Measurements from ENCODE around the gene MYLK.
A peak's percentile ranks its signal among the peaks of the same experiment; 100 is the strongest.

The MYLK gene

DNA sequence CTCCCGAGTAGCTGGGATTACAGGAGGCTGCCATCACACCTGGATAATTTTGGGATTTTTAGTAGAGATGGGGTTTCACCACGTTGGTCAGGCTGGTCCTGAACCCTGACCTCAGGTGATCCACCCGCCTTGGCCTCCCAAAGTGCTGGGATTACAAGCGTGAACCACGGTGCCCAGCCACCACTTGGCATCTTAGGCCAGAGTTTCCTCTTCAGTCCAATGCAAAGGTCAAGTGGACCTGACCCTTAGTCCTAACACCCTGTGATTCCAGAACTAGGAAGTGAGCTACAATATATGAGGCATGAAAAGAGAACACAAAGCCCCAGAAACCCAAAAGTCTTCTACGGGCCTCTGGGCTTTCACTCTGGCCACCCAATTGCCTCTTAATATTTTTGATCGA lies 5.3 kb downstream of the MYLK start:
- FAIRE-seq, result no peak
- DNase-seq (ENCODE audit: insufficient read length, low spot score), result no peak

DNA sequence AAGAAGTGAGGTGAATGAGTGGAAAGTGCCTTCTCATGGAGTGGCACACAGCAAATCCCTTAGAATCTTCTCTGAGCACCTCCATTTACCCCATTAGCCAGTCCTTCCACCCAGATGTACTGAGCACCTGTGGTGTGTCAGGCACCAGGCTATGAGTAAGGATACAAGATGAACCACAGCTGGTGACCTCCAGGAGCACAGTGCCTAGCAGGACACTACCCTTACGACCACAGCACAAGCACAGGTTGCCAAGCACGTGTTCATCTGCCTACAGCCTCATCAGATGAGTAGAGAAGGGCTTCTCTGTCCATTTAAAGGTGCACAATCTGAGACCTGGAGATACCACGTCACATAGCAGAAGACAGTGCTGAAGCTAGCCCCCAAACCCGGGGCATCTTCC lies 6.2 kb downstream of the MYLK start:
- FAIRE-seq (no peak), DNase-seq (ENCODE audit: insufficient read length, low spot score) (no peak)

DNA sequence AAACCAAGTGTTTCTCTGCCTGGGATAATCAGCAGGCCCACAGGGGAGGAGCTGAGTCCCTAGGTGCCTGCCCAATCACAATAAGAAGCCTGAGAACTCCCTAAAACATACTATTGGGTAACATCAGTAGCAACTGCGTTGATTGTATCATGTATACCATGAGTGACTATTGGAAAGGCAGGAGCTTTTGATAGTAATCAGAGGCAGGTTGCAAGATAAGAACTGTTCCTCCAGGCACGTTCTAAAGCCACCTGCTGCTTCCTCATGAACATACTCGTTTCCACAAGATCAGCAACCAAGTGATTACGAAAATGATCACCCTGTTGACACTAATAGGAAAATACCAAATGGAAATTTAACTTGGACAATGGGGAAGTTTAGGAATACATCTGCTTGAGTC lies 6.7 kb downstream of the MYLK start:
- FAIRE-seq (no peak), DNase-seq (ENCODE audit: insufficient read length, low spot score) (no peak)

DNA sequence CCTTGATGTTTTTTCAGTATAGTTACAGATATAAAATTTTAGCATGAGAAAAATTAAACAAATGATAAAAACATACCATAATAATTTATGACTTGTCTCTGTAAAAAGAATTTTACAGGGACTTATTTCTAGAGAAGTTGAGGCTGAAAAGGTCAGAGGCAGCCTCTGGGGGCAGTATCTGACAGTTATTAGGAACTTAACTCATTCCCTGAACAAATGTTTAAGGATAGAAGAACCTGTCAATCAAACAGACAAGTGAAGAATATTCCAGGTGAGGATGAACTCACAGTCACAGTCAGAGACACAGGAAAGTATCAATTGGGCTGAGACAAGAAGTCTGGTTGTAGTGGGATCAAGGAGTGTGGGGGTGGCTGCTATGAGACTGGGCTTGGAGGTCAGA lies 7.3 kb downstream of the MYLK start:
- FAIRE-seq (no peak), DNase-seq (ENCODE audit: insufficient read length, low spot score) (no peak)

DNA sequence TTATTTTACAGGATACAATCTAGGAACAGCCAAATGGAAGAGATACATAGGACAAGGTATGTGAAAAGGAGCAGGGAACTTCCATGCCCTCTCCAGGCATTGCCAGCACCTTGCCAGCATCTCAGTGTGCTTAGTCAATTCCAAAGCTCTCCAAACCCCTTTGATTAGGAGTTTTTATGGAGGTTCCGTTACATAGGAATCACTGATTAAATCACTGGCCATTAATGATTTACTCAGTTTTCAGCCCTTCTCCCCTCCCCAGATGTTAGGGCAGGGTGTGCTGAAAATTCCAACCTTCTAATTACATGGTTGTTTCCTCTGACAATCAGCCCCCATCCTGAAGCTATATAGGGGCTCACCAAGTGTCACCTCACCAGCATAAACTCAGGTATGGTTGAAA lies 11.5 kb downstream of the MYLK start:
- FAIRE-seq (no peak), DNase-seq (ENCODE audit: insufficient read length, low spot score) (no peak)

DNA sequence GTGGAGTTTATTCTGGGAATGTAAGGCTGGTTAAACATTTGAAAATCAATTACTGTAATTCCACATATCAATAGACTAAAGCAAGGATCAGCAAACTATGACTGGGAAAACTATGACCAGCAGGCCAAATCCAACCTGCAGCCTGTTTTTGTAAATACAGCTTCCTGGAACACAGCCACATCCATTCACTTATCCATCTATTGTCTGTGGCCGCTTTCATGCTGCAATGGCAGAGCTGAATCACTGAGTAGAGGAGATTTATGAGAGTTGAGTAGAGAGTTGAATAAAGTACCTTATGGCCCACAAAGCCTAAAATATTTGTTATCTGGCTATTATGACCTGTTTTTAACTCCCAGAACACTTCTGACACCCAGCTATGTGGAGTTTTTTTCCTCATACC lies 12.2 kb downstream of the MYLK start:
- DNase-seq (ENCODE audit: insufficient read length, low spot score), result no peak
- FAIRE-seq, result no peak

DNA sequence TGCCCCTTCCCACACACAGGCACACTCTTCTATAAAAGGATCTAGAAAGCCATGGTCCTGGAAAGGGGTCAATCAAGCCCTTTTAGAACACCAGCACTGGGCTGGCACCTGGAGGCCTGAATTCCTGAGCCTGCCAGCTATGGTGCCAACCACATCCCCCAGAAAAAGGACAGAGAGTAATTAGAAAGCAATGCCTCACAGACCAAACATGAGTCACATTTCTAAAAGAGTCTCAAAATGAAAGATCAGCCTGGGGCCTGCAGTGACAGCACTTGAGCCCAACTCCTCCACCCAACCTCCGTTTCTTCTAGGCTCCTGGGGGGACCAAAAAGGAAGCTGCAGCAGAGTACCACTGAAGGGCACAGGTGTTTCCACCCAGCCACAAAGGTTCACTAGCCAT lies 14.1 kb downstream of the MYLK start:
- DNase-seq (ENCODE audit: insufficient read length, low spot score), result peak; percentile 49
- FAIRE-seq, result no peak

DNA sequence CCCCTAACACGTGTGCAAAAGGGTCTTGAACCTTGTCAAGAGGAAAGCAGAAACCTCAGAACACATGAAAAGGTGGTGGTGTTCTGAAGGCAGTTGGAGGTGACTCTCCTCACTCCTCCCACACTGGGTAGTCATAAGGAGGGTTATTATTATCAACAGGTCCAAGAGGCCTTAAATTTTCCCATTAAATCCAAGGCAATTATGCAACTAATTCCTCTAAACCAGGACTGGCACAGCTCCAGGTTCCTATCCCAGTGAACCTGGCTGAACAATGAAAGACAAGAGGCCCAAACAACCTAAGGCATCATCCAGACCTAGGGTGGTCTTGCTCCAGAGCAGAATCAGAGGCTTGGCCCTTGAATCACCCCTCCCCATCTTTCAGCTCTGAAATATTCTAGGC lies 15.0 kb downstream of the MYLK start:
- no peak for FAIRE-seq
- no peak for DNase-seq (ENCODE audit: insufficient read length, low spot score)

DNA sequence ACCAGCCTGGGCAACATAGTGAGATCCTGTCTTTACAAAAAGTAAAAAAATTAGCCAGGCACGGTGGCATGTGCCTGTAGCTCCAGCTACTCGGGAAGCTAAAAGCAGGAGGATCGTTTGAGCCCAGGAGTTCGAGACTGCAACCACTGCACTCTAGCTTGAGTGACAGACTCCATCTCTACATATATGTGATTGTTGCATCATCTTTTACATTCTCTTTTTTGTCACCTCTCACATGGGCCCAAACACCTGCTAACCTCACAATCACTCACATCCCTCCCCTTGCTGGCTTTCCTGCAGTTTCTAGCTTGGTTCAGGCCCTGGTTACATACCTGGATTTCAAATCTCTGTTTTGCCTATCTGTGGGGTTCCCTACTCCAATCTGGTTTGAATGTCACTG lies 19.4 kb downstream of the MYLK start:
- DNase-seq (ENCODE audit: insufficient read length, low spot score) (no peak), FAIRE-seq (peak; percentile 23)

DNA sequence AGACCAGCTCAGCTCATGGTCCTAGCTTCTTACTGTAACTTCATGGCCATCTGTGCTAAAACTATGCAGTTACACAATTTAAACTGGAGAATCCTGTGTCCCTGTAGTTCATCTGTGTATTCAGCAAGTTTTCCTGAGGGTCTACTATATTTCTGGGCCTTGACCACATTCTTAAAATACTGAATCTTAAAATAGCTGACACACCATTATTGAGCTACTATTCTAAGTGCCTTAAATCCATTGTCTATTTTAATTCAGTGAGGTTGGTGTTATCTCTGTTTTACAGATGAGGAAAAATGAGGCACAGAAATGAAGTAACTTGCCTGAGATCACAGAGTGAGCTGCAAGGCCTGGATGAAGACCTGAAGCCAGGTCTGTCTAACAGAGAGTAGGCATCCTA lies 22.0 kb downstream of the MYLK start:
- DNase-seq (ENCODE audit: insufficient read length, low spot score) (no peak), FAIRE-seq (no peak)

DNA sequence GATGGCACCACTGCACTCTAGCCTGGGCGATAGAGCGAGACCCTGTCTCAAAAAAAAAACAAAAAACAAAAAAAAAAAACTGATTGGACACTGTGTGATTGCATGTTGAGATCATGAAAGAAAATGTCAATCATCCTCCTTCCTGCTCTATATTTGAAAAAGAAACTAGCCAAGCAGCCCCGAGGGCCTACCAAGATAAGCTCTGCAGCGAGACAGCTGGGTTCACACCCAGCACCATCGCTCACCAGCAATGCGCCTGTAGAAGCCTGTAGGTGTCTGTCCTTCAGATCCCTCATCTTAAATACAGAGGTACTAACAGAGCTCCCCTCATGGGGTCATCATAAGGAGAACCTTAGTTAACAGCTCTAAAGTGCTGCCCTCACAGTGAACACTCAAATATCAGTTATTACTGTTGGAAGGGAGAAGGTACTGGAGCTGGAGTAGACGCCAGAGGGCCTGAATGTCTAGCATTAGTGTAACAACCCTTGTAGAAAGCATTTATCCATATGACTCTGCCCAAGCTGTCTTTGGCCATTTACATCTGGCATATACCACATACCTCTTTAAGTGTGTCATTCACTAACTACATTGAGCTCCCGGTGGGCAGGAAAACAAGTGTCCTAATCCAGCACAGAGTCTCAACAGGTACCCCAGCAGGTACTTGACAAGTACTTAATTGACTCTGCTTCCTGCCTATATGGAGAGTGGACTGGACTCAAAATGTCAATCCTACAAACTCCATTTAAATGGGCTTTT lies 22.9 kb downstream of the MYLK start:
- DNase-seq (ENCODE audit: insufficient read length, low spot score), result no peak
- peak; percentile 23 for FAIRE-seq

DNA sequence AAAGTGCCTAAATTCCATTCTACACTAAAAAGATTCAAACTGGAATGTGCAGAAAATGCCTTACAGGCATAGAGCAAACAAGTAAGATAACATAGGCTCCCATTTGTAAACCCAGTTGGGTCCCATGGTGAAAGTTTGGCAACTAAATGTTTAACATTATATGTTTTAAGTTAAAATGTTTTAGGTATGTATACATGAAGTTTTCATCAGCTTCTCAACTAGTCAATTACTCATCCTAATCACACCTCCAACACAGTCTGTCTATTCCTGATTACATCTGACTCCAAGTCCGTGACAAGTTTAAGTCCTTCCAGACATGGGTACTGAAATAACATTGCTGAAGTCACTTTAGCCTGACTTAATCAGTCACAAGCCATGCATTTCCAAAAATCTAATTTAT lies 25.0 kb downstream of the MYLK start:
- DNase-seq (ENCODE audit: insufficient read length, low spot score) (no peak), FAIRE-seq (no peak)

DNA sequence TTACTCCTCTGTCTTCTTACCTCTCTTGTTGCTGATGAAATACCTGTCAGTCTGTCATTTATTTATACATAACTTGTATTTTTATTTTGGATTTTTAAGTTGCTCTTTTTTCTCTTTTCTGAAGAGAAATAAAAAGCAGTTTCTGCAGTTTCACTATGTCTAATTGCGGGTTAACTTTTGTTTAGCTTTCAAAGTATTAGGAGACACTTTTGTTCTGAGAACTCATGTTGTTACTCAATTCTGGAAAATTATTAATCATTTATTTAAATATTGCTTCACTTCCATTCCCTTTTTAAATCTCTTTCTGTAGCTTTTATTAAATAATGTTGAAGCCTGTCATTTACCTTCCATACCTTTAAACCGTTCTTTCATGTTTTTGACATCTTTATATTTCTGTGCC lies 29.2 kb downstream of the MYLK start:
- no peak for DNase-seq (ENCODE audit: insufficient read length, low spot score)
- FAIRE-seq, result no peak

DNA sequence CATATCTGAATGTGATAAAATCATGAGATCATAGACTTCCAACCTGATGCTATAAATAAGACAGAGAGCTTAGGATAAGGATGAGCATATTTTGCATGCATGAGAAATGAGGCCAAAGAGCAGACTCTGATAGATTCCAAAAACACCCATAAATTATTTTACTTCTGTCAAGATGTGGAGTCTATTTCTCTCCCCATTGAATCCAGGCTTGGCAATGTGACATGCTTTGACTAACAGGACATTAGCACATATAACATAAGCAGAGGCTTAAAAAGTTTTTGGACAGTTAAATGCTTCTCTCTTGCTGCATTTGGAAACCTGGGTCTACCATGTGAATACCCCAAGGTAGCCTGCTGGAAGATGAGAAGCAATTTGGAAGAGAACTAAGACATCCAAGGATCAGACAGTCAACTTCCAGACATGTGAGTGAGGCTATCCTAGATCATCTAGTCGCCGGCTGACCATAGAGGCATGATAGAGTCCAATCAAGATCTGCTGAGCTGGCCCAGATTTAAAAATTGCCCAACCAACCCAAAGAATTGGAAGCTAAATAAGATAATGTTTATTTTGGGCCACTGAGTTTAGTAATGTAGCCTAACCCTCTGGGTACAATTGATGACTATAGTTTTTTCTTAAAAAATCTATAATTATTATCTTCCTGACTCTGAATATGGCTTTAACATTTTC lies 30.3 kb downstream of the MYLK start:
- FAIRE-seq, result no peak

DNA sequence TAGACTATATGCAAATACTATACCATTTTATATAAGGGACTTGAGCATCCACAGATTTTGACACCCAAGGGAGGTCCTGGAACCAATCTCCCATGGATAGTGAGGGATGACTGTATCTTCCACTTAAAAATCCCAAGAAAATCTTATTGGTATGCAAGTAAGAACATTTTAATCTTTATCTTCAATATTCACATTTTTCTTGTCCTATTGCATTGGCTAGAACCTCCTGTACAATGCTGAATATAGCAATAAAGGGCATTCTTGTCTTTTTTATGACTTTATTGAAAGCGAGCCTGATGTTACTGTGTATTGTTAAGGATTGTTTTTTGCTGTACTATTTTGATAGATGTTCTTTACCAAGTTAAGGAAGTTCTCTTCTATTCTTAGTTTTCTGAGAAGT lies 36.9 kb downstream of the MYLK start:
- DNase-seq (ENCODE audit: insufficient read length, low spot score), result no peak
- no peak for FAIRE-seq

More for the DNA sequence above, 30.3 kb downstream of the MYLK start:
- no peak for DNase-seq (ENCODE audit: insufficient read length, low spot score)

DNA sequence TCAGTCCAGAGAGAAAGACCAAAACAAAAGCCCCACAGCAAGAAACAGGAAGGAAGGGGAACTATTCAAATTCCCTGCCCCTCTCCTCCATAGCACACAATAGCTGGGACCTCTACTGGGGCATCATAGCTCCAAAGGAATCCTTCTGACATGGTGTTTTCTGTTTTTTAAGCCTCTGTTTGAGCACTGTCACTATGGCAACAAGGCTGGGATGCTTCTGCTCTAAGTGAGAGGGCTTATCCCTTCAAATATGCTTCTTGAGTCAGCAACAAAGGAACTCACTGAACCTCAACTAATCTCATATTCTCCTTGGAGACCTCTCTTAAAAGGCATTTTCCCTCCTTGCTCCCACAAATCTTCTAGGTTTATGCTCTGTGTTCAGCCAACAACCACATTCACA lies 40.5 kb downstream of the MYLK start:
- FAIRE-seq, result no peak

DNA sequence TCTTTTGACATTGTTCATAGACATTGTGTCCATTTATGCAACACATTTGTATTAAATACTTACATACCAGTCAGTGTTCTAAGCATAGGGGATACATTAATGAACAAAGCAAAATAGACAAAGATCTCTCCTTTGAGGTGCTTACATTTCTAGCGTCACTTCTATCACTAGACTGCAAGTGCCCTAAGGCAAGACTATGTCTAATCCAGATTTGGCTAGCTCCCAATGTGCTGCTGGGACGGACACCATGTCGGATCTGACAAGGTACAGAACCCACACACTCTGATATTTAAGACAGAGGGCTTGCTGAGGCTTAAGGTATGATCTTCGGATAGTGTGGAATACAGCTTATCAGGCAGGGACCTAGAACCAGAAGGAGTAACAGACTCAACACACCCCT lies 41.4 kb downstream of the MYLK start:
- no peak for DNase-seq (ENCODE audit: insufficient read length, low spot score)
- no peak for FAIRE-seq

More for the DNA sequence above, 40.5 kb downstream of the MYLK start:
- no peak for DNase-seq (ENCODE audit: insufficient read length, low spot score)

DNA sequence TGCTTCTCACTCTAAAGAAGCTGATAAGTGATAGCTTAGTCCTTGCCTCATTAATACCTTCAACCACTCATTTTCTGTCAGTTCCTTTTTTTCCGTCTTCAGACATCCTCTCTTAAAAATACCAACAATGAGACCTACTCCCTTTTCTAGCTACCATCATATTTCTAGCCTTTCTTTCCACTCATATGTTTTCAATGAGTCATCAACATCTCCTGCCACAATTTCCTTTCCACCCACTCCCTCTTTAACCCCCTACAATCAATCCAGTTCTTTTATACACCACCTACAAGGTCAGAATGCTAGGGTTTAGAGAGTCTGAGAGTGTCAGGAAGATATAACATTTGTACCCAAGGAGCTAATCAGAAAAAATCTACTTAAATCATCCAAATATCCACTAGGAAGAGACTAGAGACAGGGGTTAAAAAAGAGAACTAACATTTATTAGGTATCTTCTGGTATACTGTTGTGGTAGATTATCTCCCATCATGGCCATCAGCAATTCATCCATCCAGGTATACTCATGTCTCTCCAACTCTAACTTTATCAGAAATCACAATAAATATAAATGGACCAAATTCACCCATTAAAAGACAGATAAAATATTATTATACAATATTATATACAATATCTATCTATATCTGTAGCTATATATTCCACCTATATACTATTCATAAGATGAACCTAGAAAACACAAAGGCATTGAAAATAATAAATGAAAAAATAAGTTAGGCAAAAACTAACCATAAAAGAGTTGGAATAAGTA lies 42.5 kb downstream of the MYLK start:
- DNase-seq (ENCODE audit: insufficient read length, low spot score), result peak; percentile 30
- FAIRE-seq, result no peak

DNA sequence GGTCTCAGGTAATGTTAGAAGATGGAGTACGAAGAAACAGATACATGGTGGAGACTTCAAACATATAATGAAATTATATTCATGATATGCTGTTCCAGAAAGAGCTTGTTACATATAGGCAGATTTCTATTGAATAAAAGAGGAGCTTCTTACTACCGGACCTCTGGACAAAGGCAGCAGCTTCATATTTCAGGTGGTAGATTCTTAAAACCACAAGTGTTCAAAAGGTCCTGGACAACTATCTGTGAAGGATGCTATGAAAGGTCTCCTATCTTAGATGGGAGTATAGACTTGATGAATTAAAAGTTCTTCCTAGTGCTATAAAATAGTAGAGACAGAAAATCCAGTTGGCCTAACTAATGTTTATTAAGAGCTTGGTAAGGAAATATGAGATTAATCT lies 43.2 kb downstream of the MYLK start:
- no peak for DNase-seq (ENCODE audit: insufficient read length, low spot score)
- no peak for FAIRE-seq

DNA sequence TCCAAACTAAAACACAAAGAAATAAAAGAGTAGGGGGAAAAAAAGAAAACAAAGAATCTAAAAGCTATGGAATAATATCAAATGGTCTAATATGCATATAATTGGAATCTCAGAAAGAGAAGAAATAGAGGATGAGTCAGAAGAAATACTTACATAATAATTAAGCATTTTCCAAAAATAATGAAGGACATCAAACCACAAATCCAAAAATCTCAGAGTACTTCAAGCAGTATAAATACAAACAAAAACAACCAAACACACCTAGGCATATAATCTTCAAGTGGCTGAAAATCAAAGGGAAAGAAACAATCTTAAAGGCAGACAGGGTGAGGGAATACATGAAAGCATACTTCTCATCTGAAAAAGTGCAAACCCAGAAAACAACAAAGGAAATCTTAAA lies 46.3 kb downstream of the MYLK start:
- DNase-seq (ENCODE audit: insufficient read length, low spot score), result no peak
- FAIRE-seq, result no peak

DNA sequence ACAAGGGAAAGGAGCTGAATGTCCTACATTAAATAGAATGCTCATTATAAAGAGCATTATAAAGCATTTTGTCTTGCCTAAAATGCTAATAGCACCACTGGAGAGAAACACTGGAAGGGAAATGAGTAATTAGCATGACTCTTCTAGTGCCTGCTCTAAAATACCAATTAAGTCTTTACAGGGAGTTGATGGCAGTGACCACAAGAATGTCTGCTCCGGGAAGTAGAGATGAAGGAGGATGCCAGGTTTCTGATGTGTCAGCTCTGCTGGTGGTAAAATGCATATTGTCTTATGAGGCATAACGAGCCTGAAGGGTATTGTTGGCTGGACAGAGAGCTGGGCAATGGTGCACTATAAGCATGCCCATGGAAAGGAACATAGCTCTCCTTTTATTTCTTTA lies 49.5 kb downstream of the MYLK start:
- FAIRE-seq, result peak; percentile 90
- DNase-seq (ENCODE audit: insufficient read length, low spot score), result peak; percentile 68

DNA sequence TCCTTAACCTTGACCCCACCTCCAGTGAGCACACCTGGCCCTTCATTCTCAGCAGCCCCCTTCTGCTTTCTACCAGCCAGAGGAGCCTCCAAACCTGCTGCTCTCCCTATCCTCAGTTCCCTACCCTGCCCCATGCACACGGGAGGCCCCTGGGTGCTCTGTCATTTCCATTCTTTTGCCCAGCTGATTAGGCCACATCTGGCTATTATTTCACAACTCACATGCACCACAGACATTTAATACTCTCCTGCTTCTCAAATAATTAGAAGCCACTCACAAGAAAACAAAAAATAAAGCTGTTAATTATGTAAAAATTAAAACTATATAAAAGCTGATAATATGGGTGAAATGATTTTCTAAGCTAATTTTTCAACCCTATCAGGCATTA lies 50.7 kb downstream of the MYLK start:
- FAIRE-seq (no peak), DNase-seq (ENCODE audit: insufficient read length, low spot score) (no peak)

All from HTR-8/SVneo (cell line).